Stimulated activated naive CD8-positive, alpha-beta T cell treated with anti-CD3 and anti-CD28 coated beads, Interleukin-15, amount 100 ng/mL, for 72 hours (primary cell): Measurements from ENCODE around the gene CD274.
"Not testable (repeated sequence)": the region's sequence is repeated elsewhere in the genome, so short reads cannot be mapped to it uniquely, and the experiment has no call there.

Experiments
- ATAC-seq: fragments of 150-1000 bp; cut with Tn5 transposase; 2 replicates; pipeline ENCODE4 v1.10.0; 2021; ENCODE audit warnings: mild to moderate bottlenecking, moderate library complexity
- DNase-seq, 2 donors: peaks; one replicate each; pipeline ENCODE4 v3.0.0; 2021 to 2022
- H3K27ac Mint-ChIP-seq, 2 donors: one replicate each; pipeline ENCODE4 v1.8.0; 2022; ENCODE audit warnings: mild to moderate bottlenecking in 2 of 2, mixed read lengths in 2 of 2, moderate library complexity in 2 of 2
- H3K27me3 Mint-ChIP-seq: one replicate; pipeline ENCODE4 v1.8.0; 2022; ENCODE audit warnings: mixed read lengths
- H3K4me1 Mint-ChIP-seq: one replicate; pipeline ENCODE4 v1.8.0; 2022; ENCODE audit warnings: mild to moderate bottlenecking, mixed read lengths
- H3K4me3 Mint-ChIP-seq, 2 donors: one replicate each; pipeline ENCODE4 v1.8.0; 2022; ENCODE audit warnings: mild to moderate bottlenecking in 2 of 2, mixed read lengths in 2 of 2, moderate library complexity in 1 of 2
- H3K9me3 Mint-ChIP-seq, 2 donors: one replicate each; pipeline ENCODE4 v1.8.0; 2022; ENCODE audit warnings: mixed read lengths in 2 of 2

The CD274 gene

GRCh38 chr9:5475611-5476010 is 25.3 kb downstream of the CD274 start:
- Mint-ChIP-seq H3K9me3 (peaks cover 8 to 27% of the 10 kb centered on the region in 2 donors), H3K4me1 (peaks cover 15% of the 10 kb centered on the region)
- H3K27me3 Mint-ChIP-seq, H3K27ac Mint-ChIP-seq, H3K4me3 Mint-ChIP-seq, DNase-seq, ATAC-seq: not testable (repeated sequence)

GRCh38 chr9:5478206-5478605 is 27.9 kb downstream of the CD274 start:
- no peak for DNase-seq
- no peak overlapping the region for H3K27ac Mint-ChIP-seq
- ATAC-seq: peak; percentile 64
- peaks cover 10% of the 10 kb centered on the region for H3K4me1 Mint-ChIP-seq
- H3K27me3 Mint-ChIP-seq: peaks cover 10% of the 10 kb centered on the region
- H3K4me3 Mint-ChIP-seq: no peak overlapping the region
- H3K9me3 Mint-ChIP-seq: peaks cover 8 to 27% of the 10 kb centered on the region in 2 donors

- DNase-seq (no peak), ATAC-seq (no peak)
- Mint-ChIP-seq H3K27ac (no peak overlapping the region), H3K4me1 (peaks cover 10% of the 10 kb centered on the region), H3K27me3 (peaks cover 10% of the 10 kb centered on the region), H3K9me3 (peaks cover 8 to 24% of the 10 kb centered on the region in 2 donors), H3K4me3 (no peak overlapping the region)
Observed at GRCh38 chr9:5479994-5480694, 29.8 kb downstream of the CD274 start.

GRCh38 chr9:5480919-5481318 is 30.6 kb downstream of the CD274 start:
- H3K9me3 Mint-ChIP-seq: peaks cover 8 to 17% of the 10 kb centered on the region in 2 donors
- H3K27me3 Mint-ChIP-seq: peaks cover 10% of the 10 kb centered on the region
- peaks cover 10% of the 10 kb centered on the region for H3K4me1 Mint-ChIP-seq
- H3K27ac Mint-ChIP-seq: no peak overlapping the region
- no peak overlapping the region for H3K4me3 Mint-ChIP-seq
- no peak for ATAC-seq
- DNase-seq: no peak

- Mint-ChIP-seq H3K4me1 (peaks cover 10% of the 10 kb centered on the region), H3K27me3 (peaks cover 10% of the 10 kb centered on the region), H3K4me3 (no peak overlapping the region), H3K27ac (no peak overlapping the region), H3K9me3 (peaks cover 8 to 11% of the 10 kb centered on the region in 2 donors)
- ATAC-seq (no peak), DNase-seq (no peak)
Observed at GRCh38 chr9:5481322-5482040, 31.1 kb downstream of the CD274 start.

- no peak for DNase-seq
- peaks cover 10% of the 10 kb centered on the region for H3K27me3 Mint-ChIP-seq
- H3K27ac Mint-ChIP-seq: no peak overlapping the region
- peaks cover 8% of the 10 kb centered on the region in 2 donors for H3K9me3 Mint-ChIP-seq
- peaks cover 10% of the 10 kb centered on the region for H3K4me1 Mint-ChIP-seq
- no peak for ATAC-seq
- no peak overlapping the region for H3K4me3 Mint-ChIP-seq
Observed at GRCh38 chr9:5482194-5482593, 31.9 kb downstream of the CD274 start.

- DNase-seq (no peak), ATAC-seq (no peak)
- Mint-ChIP-seq H3K27ac (no peak overlapping the region), H3K4me1 (peaks cover 4% of the 10 kb centered on the region), H3K27me3 (peaks cover 10% of the 10 kb centered on the region), H3K9me3 (peaks cover 5% of the 10 kb centered on the region in 2 donors), H3K4me3 (no peak overlapping the region)
Observed at GRCh38 chr9:5483306-5483705, 33.0 kb downstream of the CD274 start.

GRCh38 chr9:5485378-5486085 is 35.2 kb downstream of the CD274 start:
- Mint-ChIP-seq H3K27ac (no peak overlapping the region), H3K4me3 (no peak overlapping the region), H3K9me3 (no peaks in the 10 kb centered on the region), H3K4me1 (no peaks in the 10 kb centered on the region), H3K27me3 (peaks cover 10% of the 10 kb centered on the region)
- DNase-seq (no peak), ATAC-seq (no peak)

GRCh38 chr9:5486988-5487387 is 36.6 kb downstream of the CD274 start:
- Mint-ChIP-seq H3K4me1 (no peaks in the 10 kb centered on the region), H3K4me3 (no peak overlapping the region), H3K27ac (no peak overlapping the region), H3K27me3 (peaks cover 4% of the 10 kb centered on the region), H3K9me3 (no peaks in the 10 kb centered on the region)
- DNase-seq (no peak), ATAC-seq (no peak)

GRCh38 chr9:5488221-5489008 is 38.1 kb downstream of the CD274 start:
- no peak overlapping the region for H3K4me3 Mint-ChIP-seq
- no peak for ATAC-seq
- DNase-seq: no peak
- H3K27me3 Mint-ChIP-seq: no peaks in the 10 kb centered on the region
- peaks cover 3% of the 10 kb centered on the region for H3K4me1 Mint-ChIP-seq
- H3K27ac Mint-ChIP-seq: no peak overlapping the region
- H3K9me3 Mint-ChIP-seq: no peaks in the 10 kb centered on the region

GRCh38 chr9:5489630-5490490 is 39.5 kb downstream of the CD274 start:
- H3K27ac Mint-ChIP-seq: no peak overlapping the region
- no peaks in the 10 kb centered on the region for H3K9me3 Mint-ChIP-seq
- ATAC-seq (no peak), DNase-seq (no peak)
- H3K4me1 Mint-ChIP-seq: peaks cover 14% of the 10 kb centered on the region
- H3K4me3 Mint-ChIP-seq: no peak overlapping the region
- no peaks in the 10 kb centered on the region for H3K27me3 Mint-ChIP-seq

- H3K9me3 Mint-ChIP-seq: no peaks in the 10 kb centered on the region
- H3K4me3 Mint-ChIP-seq: no peak overlapping the region
- H3K27ac Mint-ChIP-seq: no peak overlapping the region
- DNase-seq: no peak
- peaks cover 14% of the 10 kb centered on the region for H3K4me1 Mint-ChIP-seq
- H3K27me3 Mint-ChIP-seq: no peaks in the 10 kb centered on the region
- no peak for ATAC-seq
Observed at GRCh38 chr9:5492965-5493678, 42.8 kb downstream of the CD274 start.

- DNase-seq (no peak), ATAC-seq (peak; percentile 58)
- Mint-ChIP-seq H3K9me3 (no peaks in the 10 kb centered on the region), H3K27me3 (no peaks in the 10 kb centered on the region), H3K4me3 (no peak overlapping the region), H3K4me1 (peaks cover 14% of the 10 kb centered on the region), H3K27ac (no peak overlapping the region)
Observed at GRCh38 chr9:5493679-5494511, 43.6 kb downstream of the CD274 start.
